HuH-7 (cell line): ENCODE data around the gene C17orf58.

Source experiments
- DNase-seq: peaks from one replicate; pipeline ENCODE4 v3.0.0; 2011; ENCODE audit warnings: low spot score

The C17orf58 gene

DNA sequence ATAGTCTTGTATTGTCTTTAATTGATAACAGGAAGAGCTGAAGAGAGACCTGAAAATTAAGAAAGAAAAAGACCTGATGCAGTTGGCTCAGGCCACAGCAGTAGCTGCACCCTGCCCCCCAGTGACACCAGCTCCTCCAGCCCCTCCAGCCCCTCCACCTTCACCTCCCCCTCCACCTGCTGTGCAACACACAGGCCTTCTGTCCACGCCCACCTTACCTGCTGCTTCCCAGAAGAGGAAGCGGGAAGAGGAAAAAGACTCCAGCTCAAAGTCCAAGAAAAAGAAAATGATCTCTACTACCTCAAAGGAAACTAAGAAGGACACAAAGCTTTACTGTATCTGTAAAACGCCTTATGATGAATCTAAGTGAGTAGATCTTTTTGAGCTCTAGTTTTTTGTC lies 36.8 kb downstream of the C17orf58 start:
- no peak for DNase-seq

GRCh38 chr17:67950945-67951344 lies 45.3 kb downstream of the C17orf58 start:
- DNase-seq: no peak

GRCh38 chr17:67947325-67947813 lies 48.9 kb downstream of the C17orf58 start:
- DNase-seq: no peak

DNA sequence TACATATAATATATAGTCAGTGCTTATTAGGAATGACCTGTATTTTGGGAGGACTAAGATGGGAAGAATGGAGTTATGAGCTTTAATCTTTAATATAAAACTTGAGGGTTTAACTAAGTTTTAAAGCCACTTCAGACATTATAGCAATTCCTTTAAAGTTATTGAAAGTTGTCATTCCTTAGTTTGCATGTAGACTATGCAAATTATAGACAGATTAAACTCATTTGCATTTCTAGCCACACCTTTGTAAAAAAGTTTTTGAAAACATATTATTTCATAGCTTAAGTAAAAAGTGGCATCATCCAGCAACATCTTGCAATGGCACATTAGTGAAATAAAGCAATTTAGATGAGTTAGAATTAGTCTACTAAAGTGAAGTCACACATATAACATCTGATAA lies 49.8 kb downstream of the C17orf58 start:
- DNase-seq: no peak

DNA sequence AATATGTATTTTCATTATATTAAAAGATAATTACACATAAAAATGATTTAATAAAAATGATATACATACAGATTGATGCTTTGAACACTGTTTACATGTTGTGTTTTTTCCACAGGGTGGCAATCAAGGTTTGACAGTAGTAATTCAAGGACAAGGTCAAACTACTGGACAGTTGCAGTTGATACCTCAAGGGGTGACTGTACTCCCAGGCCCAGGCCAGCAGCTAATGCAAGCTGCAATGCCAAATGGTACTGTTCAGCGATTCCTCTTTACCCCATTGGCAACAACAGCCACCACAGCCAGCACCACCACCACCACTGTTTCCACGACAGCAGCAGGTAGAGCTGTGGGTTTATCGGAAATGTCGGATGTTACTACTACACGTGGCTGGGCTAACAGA lies 52.2 kb downstream of the C17orf58 start:
- DNase-seq: no peak

GRCh38 chr17:67942810-67943209 lies 53.5 kb downstream of the C17orf58 start:
- peak; percentile 20 for DNase-seq
